HepG2 (cell line): Measurements from ENCODE around the gene CYP2W1. TPM values are rescaled to one million over a fixed set of nuclear protein-coding genes. Genes with fewer than 3 reads are reported as not detected.

Experiments used
- ATRX ChIP-seq: sonication (generic); formaldehyde crosslinking; IDR thresholded peaks from 2 replicates; pipeline ENCODE4 v1.4.0; 2020; ENCODE audit warnings: missing genetic modification reagents, borderline replicate concordance
- CEBPG ChIP-seq: IDR thresholded peaks from 2 replicates; pipeline ENCODE4 v1.6.1; 2016
- MNT ChIP-seq: fragments of 450-650 bp; IDR thresholded peaks from 2 replicates; pipeline ENCODE4 v1.6.1; 2016
- MYC ChIP-seq: sonication (generic); formaldehyde crosslinking; IDR thresholded peaks from 2 replicates; pipeline ENCODE4 v1.9.0; 2021; ENCODE audit warnings: missing genetic modification reagents, borderline replicate concordance
- MYNN ChIP-seq: sonication (generic); formaldehyde crosslinking; IDR thresholded peaks from 2 replicates; pipeline ENCODE4 v1.4.0; 2020; ENCODE audit warnings: mild to moderate bottlenecking, low read depth, missing genetic modification reagents
- NFRKB ChIP-seq: fragments of 450-650 bp; IDR thresholded peaks from 2 replicates; pipeline ENCODE4 v1.6.1; 2017
- SETDB1 ChIP-seq: sonication (generic); formaldehyde crosslinking; IDR thresholded peaks from 2 replicates; pipeline ENCODE4 v1.5.1; 2020; ENCODE audit warnings: missing genetic modification reagents, mild to moderate bottlenecking, borderline replicate concordance
- SKIL ChIP-seq: sonication (generic); formaldehyde crosslinking; IDR thresholded peaks from 2 replicates; pipeline ENCODE4 v1.8.0; 2022; ENCODE audit warnings: missing genetic modification reagents, mild to moderate bottlenecking, moderate library complexity, borderline replicate concordance
- TFDP2 ChIP-seq: sonication (generic); formaldehyde crosslinking; IDR thresholded peaks from 2 replicates; pipeline ENCODE4 v1.4.0; 2020; ENCODE audit warnings: missing genetic modification reagents
- THAP11 ChIP-seq: IDR thresholded peaks from 2 replicates; pipeline ENCODE4 v1.6.1; 2016; ENCODE audit warnings: missing biosample characterization, missing genetic modification reagents
- TP53 ChIP-seq: sonication (generic); formaldehyde crosslinking; conservative IDR thresholded peaks from 2 replicates; pipeline ENCODE4 v1.4.0; 2020; ENCODE audit warnings: missing genetic modification reagents
- ZBTB4 ChIP-seq: sonication (generic); formaldehyde crosslinking; IDR thresholded peaks from 2 replicates; pipeline ENCODE4 v1.4.0; 2020; ENCODE audit warnings: missing genetic modification reagents, mild to moderate bottlenecking, borderline replicate concordance
- ZFP36L1 ChIP-seq: sonication (generic); formaldehyde crosslinking; IDR thresholded peaks from 2 replicates; pipeline ENCODE4 v1.8.0; 2022; ENCODE audit warnings: mild to moderate bottlenecking, missing genetic modification reagents, moderate library complexity
- ZFP37 ChIP-seq: sonication (generic); formaldehyde crosslinking; IDR thresholded peaks from 2 replicates; pipeline ENCODE4 v1.4.0; 2020; ENCODE audit warnings: missing genetic modification reagents, borderline replicate concordance
- ZNF468 ChIP-seq: sonication (generic); formaldehyde crosslinking; IDR thresholded peaks from 2 replicates; pipeline ENCODE4 v1.8.0; 2022; ENCODE audit warnings: mild to moderate bottlenecking, moderate library complexity, missing genetic modification reagents
- ZNF484 ChIP-seq: sonication (generic); formaldehyde crosslinking; IDR thresholded peaks from 2 replicates; pipeline ENCODE4 v1.5.1; 2020; ENCODE audit warnings: mild to moderate bottlenecking, low read depth, missing genetic modification reagents, borderline replicate concordance
- ZNF577 ChIP-seq: sonication (generic); formaldehyde crosslinking; IDR thresholded peaks from 2 replicates; pipeline ENCODE4 v1.4.0; 2020; ENCODE audit warnings: mild to moderate bottlenecking, low read depth, missing genetic modification reagents, borderline replicate concordance
- ZNF597 ChIP-seq: sonication (generic); formaldehyde crosslinking; IDR thresholded peaks from 2 replicates; pipeline ENCODE4 v1.5.0; 2020; ENCODE audit warnings: missing genetic modification reagents
- ZNF678 ChIP-seq: sonication (generic); formaldehyde crosslinking; IDR thresholded peaks from 2 replicates; pipeline ENCODE4 v1.4.0; 2020; ENCODE audit warnings: mild to moderate bottlenecking, missing genetic modification reagents
- ZNF839 ChIP-seq: sonication (generic); formaldehyde crosslinking; IDR thresholded peaks from 2 replicates; pipeline ENCODE4 v1.4.0; 2020; ENCODE audit warnings: missing genetic modification reagents, mild to moderate bottlenecking, borderline replicate concordance
- polyA plus RNA-seq, 8 experiments: library from polyadenylated mRNA; depleted of rRNA in 3 of 8; stranded (reverse) in 7 of 8; unstranded in 1 of 8; fragments of >200 nt; fragmentation: Illumina TruSeq in 4 of 8; extraction: Trizol in 4 of 8; gene quantifications; 2 replicates each; pipeline versions ENCODE4 v1.2.1 to v1.2.3, GENCODE V29; 2011 to 2016; ENCODE audit warnings: low read depth in 4 of 8, missing spikeins in 1 of 8, mixed read lengths in 1 of 8; ENCODE audit not compliant: insufficient read depth in 1 of 8
- total RNA-seq, 5 experiments: library from RNA; depleted of rRNA; stranded (reverse); fragments of >200 nt; fragmentation: Illumina TruSeq; extraction: Trizol; gene quantifications; 2 replicates each; pipeline ENCODE4 v1.2.3, GENCODE V29; 2016; ENCODE audit warnings: low read depth in 1 of 5

The CYP2W1 gene
- total and polyA plus RNA-seq, 2 of the 13 experiments (the other 11 are each of a cell fraction or from before 2014, with no cell fraction given) = 19.5 to 31.7 TPM

GRCh38 chr7:983004-983615, at the start of gene CYP2W1 (continued):
- no peak for TF ChIP-seq MNT
- TF ChIP-seq ZBTB4 = no peak
- TF ChIP-seq THAP11 (CRISPR knock-in tag) = no peak
- no peak for TF ChIP-seq ZNF468 (CRISPR knock-in tag)
- TF ChIP-seq MYC (CRISPR knock-in tag) = peak; percentile 83
- TF ChIP-seq SETDB1 = no peak
- no peak for TF ChIP-seq ZFP36L1 (CRISPR knock-in tag)
- TF ChIP-seq ZNF484 = no peak
- TF ChIP-seq ATRX (CRISPR knock-in tag) = no peak
- TF ChIP-seq ZNF839 = no peak
- TF ChIP-seq CEBPG (CRISPR knock-in tag) = peak; percentile 70
- TF ChIP-seq NFRKB = no peak
- peak; percentile 36; the same call in 1 of the 2 replicates for TF ChIP-seq TFDP2 (CRISPR knock-in tag)
- TF ChIP-seq TP53 (CRISPR knock-in tag) = peak; percentile 86
- TF ChIP-seq ZFP37 (CRISPR knock-in tag) = no peak
- TF ChIP-seq SKIL (CRISPR knock-in tag) = no peak
- no peak for TF ChIP-seq ZNF577 (CRISPR knock-in tag)
- TF ChIP-seq MYNN (CRISPR knock-in tag) = no peak
- no peak for TF ChIP-seq ZNF597
- no peak for TF ChIP-seq ZNF678 (CRISPR knock-in tag)
